CD4-positive, alpha-beta memory T cell (primary cell): ENCODE results near the gene SPATA16. TPM values are rescaled to one million over a fixed set of nuclear protein-coding genes. Genes with fewer than 3 reads are reported as not detected.

ENCODE experiments used
- CTCF ChIA-PET: fragments of 350-600 bp; sonication (Branson Sonifier 250); formaldehyde crosslinking; loops from one replicate; lab custom pipeline; 2021; ENCODE audit warnings: inconsistent platforms; ENCODE audit not compliant: partially characterized antibody; lab: Charles Lee
- POLR2A ChIA-PET: fragments of 350-600 bp; sonication (Branson Sonifier 250); formaldehyde crosslinking; loops from one replicate; lab custom pipeline; 2021; ENCODE audit not compliant: partially characterized antibody; lab: Charles Lee
- DNase-seq, 5 donors: peaks; one replicate each; pipeline versions ENCODE4 v3.0.0 to v3.0.0-alpha.2; 2020 to 2022; ENCODE audit warnings: mixed read lengths in 1 of 5
- H3K27ac ChIP-seq: one replicate; pipeline ENCODE4 v1.7.0; 2013; ENCODE audit warnings: low read depth, low read length
- H3K27me3 ChIP-seq: 2 replicates; pipeline ENCODE4 v1.7.0; 2013; ENCODE audit warnings: mild to moderate bottlenecking, low read length, moderate library complexity; ENCODE audit not compliant: insufficient read depth
- H3K36me3 ChIP-seq: 2 replicates; pipeline ENCODE4 v1.7.0; 2013; ENCODE audit warnings: mild to moderate bottlenecking, low read length, moderate library complexity; ENCODE audit not compliant: insufficient read depth
- H3K4me1 ChIP-seq: 2 replicates; pipeline ENCODE4 v1.7.0; 2013; ENCODE audit warnings: mild to moderate bottlenecking, low read length, moderate library complexity; ENCODE audit not compliant: insufficient read depth
- H3K4me3 ChIP-seq, 2 donors: one replicate each; pipeline ENCODE4 v1.7.0; 2013; ENCODE audit warnings: low read length in 2 of 2, mild to moderate bottlenecking in 1 of 2
- H3K9me3 ChIP-seq, 2 donors: one replicate each; pipeline ENCODE4 v1.7.0; 2013; ENCODE audit warnings: low read length in 2 of 2, control low read depth in 1 of 2; ENCODE audit not compliant: control insufficient read depth in 1 of 2
- H3K27ac Mint-ChIP-seq, 7 donors: one replicate each; pipeline ENCODE4 v1.8.0; 2020 to 2021; ENCODE audit warnings: mixed read lengths in 7 of 7, mild to moderate bottlenecking in 6 of 7, inconsistent platforms in 3 of 7, moderate library complexity in 3 of 7
- H3K27me3 Mint-ChIP-seq, 2 donors: one replicate each; pipeline ENCODE4 v1.8.0; 2020 to 2021; ENCODE audit warnings: mixed read lengths in 2 of 2
- H3K36me3 Mint-ChIP-seq, 2 donors: one replicate each; pipeline ENCODE4 v1.8.0; 2020 to 2021; ENCODE audit warnings: mixed read lengths in 2 of 2, inconsistent platforms in 1 of 2, mild to moderate bottlenecking in 1 of 2
- H3K4me1 Mint-ChIP-seq, 4 donors: one replicate each; pipeline ENCODE4 v1.8.0; 2020 to 2021; ENCODE audit warnings: mixed read lengths in 4 of 4, mild to moderate bottlenecking in 1 of 4
- H3K4me3 Mint-ChIP-seq, 8 donors: one replicate each; pipeline ENCODE4 v1.8.0; 2020 to 2021; ENCODE audit warnings: mixed read lengths in 8 of 8, mild to moderate bottlenecking in 7 of 8, moderate library complexity in 6 of 8, inconsistent platforms in 3 of 8
- H3K9me3 Mint-ChIP-seq, 8 donors: one replicate each; pipeline ENCODE4 v1.8.0; 2020 to 2021; ENCODE audit warnings: mixed read lengths in 8 of 8, mild to moderate bottlenecking in 5 of 8, inconsistent platforms in 3 of 8, moderate library complexity in 1 of 8
- intact Hi-C: fragments of 100-400 bp; cut with micrococcal nuclease; formaldehyde crosslinking; loops from one replicate; pipeline ENCODE4 v1.15.1; 2023
- polyA plus RNA-seq, 2 donors: library from polyadenylated mRNA; unstranded; fragments of 300-500 nt; fragmentation: Illumina TruSeq; gene quantifications; one replicate each; pipeline ENCODE4 v1.2.3, GENCODE V29; 2021
- total RNA-seq, 2 experiments: library from RNA; stranded (reverse); gene quantifications; one replicate each; pipeline ENCODE4 v1.2.3, GENCODE V29; 2021

SPATA16 gene
- total and polyA plus RNA-seq, 4 experiments from 2014 or later: not detected

DNA sequence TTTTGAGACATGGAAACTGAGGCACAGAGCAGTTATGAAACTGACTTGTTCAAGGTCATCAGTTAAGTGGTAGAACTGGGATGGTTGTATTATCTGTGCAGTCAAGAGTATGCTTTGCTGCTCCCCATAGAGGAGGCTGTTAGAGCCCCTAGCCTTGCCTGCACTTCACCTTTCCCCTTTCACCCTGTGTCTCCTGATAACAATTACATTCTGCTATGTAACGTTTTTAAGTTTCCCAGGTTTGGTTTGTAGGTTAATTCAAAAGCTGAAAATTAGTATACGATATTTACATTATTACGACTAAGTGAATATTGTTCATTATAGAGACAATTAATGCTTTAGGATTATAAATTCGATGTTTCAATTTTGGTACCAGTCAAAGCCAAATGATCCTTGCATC, 300.6 kb downstream of the SPATA16 start:
- no peaks in the 10 kb centered on the region for H3K36me3 Mint-ChIP-seq

DNA sequence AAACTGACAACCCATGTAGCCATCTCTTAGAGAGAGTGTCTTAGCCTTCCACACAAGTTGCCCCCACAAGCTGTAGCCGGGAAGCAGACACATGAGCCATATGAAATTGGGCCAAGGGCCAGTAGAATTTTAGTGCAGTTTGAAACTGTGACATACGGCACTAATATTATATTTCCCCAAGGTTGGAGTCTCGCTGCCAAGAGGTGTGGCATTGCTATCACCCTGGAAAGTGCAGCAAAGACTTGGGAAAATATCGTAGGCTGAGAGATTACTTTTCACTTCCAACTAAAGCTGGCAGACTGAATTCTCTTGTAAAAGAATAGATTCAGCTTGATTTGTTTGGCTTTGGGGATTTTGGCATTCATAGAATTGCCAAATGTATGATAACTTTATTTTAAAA, 301.4 kb downstream of the SPATA16 start:
- Histone ChIP-seq H3K36me3 (no peaks in the 10 kb centered on the region), H3K27ac (no peak overlapping the region), H3K9me3 (no peaks in the 10 kb centered on the region), H3K4me3 (no peak overlapping the region), H3K27me3 (no peaks in the 10 kb centered on the region), H3K4me1 (no peaks in the 10 kb centered on the region)
- Mint-ChIP-seq H3K27me3 (peaks cover 4 to 10% of the 10 kb centered on the region in 2 donors), H3K27ac (no peak overlapping the region), H3K4me1 (no peaks in the 10 kb centered on the region), H3K9me3 (peaks cover 0 to 2% (median 0%) of the 10 kb centered on the region in 8 donors), H3K4me3 (no peak overlapping the region), H3K36me3 (no peaks in the 10 kb centered on the region)
- intact Hi-C loops: no loop called here
- ChIA-PET POLR2A (no interaction called here), CTCF (interaction anchor here (1.1 to 1.3 kb wide), 2 partner anchors 10 to 12 kb away, joined by 3 to 4 read pairs; no protein-coding TSS in a partner anchor)
- no peak for DNase-seq

More for the DNA sequence above, 300.6 kb downstream of the SPATA16 start:
- Mint-ChIP-seq H3K4me1 (no peaks in the 10 kb centered on the region), H3K27ac (no peak overlapping the region), H3K27me3 (peaks cover 4 to 10% of the 10 kb centered on the region in 2 donors), H3K9me3 (peaks cover 0 to 2% (median 0%) of the 10 kb centered on the region in 8 donors), H3K4me3 (no peak overlapping the region)
- Histone ChIP-seq H3K27me3 (no peaks in the 10 kb centered on the region), H3K4me1 (no peaks in the 10 kb centered on the region), H3K36me3 (no peaks in the 10 kb centered on the region), H3K27ac (no peak overlapping the region), H3K9me3 (no peaks in the 10 kb centered on the region), H3K4me3 (no peak overlapping the region)
- intact Hi-C loops: no loop called here
- POLR2A ChIA-PET: no interaction called here
- CTCF ChIA-PET: interaction anchor here (1.3 kb wide), 1 partner anchor 11 kb away, joined by 4 read pairs; no protein-coding TSS in a partner anchor
- DNase-seq: no peak
